ENCODE results near the gene ZNHIT3. TPM values are rescaled to one million over a fixed set of nuclear protein-coding genes. Genes with fewer than 3 reads are reported as not detected.

ZNHIT3 gene
- total and polyA plus RNA-seq, 10 donors, result 24.2 to 58.0 (median 36.0) TPM

GRCh38 chr17:36510636-36511035 lies 24.2 kb downstream of the ZNHIT3 start:
- WGBS, 5 donors, result 85 to 92% (median 89%) methylated on average over 5 to 14 of the region's 14 CpGs
- TF ChIP-seq CTCF (IDR thresholded peaks at IDR 0.05 in 8 of 11, conservative IDR thresholded peaks at IDR 0.05 in 3 of 11) (no peak), POLR2A (IDR thresholded peaks at IDR 0.05) (no peak), POLR2AphosphoS5 (IDR thresholded peaks at IDR 0.05) (peak in 1 of 3 donors; percentile 13)

GRCh38 chr17:36511216-36511615 lies 24.7 kb downstream of the ZNHIT3 start:
- H3K36me3 ChIP-seq, result peaks cover 0 to 97% (median 38%) of the 10 kb centered on the region in 6 donors
- TF ChIP-seq CTCF (IDR thresholded peaks at IDR 0.05 in 8 of 11, conservative IDR thresholded peaks at IDR 0.05 in 3 of 11), result no peak
- no peak overlapping the region for H3K4me3 ChIP-seq
- no peaks in the 10 kb centered on the region for H3K9me3 ChIP-seq
- H3K27me3 ChIP-seq (replicated peaks in 1 of 7), result no peaks in the 10 kb centered on the region
- intact Hi-C loops (cut with DNase I; ENCODE audit: low total_unique reads), result no loop called here
- 91 to 97% (median 92%) methylated on average over 6 of the region's 6 CpGs for WGBS, 5 donors
- no peak for DNase-seq
- H3K4me1 ChIP-seq, result no peaks in the 10 kb centered on the region
- no peak overlapping the region for H3K27ac ChIP-seq

More at GRCh38 chr17:36510636-36511035, 24.2 kb downstream of the ZNHIT3 start:
- intact Hi-C loops (cut with DNase I; ENCODE audit: low total_unique reads), result no loop called here
- H3K27me3 ChIP-seq (replicated peaks in 1 of 7), result no peaks in the 10 kb centered on the region
- no peak overlapping the region for H3K4me3 ChIP-seq
- H3K9me3 ChIP-seq, result no peaks in the 10 kb centered on the region
- no peaks in the 10 kb centered on the region for H3K4me1 ChIP-seq
- H3K27ac ChIP-seq, result no peak overlapping the region
- DNase-seq, result no peak
- peaks cover 0 to 97% (median 38%) of the 10 kb centered on the region in 6 donors for H3K36me3 ChIP-seq

- no peak for DNase-seq
- peaks cover 0 to 97% (median 28%) of the 10 kb centered on the region in 6 donors for H3K36me3 ChIP-seq
- TF ChIP-seq POLR2A (IDR thresholded peaks at IDR 0.05) (no peak), POLR2AphosphoS5 (IDR thresholded peaks at IDR 0.05) (no peak), CTCF (IDR thresholded peaks at IDR 0.05 in 8 of 11, conservative IDR thresholded peaks at IDR 0.05 in 3 of 11) (no peak)
- no peak overlapping the region for H3K4me3 ChIP-seq
- 90 to 97% (median 96%) methylated on average over 5 of the region's 5 CpGs for whole genome bisulfite sequencing, 5 donors
- no peaks in the 10 kb centered on the region for H3K4me1 ChIP-seq
- intact Hi-C loops (cut with DNase I; ENCODE audit: low total_unique reads), result no loop called here
- H3K27me3 ChIP-seq (replicated peaks in 1 of 7), result no peaks in the 10 kb centered on the region
- H3K27ac ChIP-seq, result no peak overlapping the region
- no peaks in the 10 kb centered on the region for H3K9me3 ChIP-seq
These were observed 26.2 kb downstream of the ZNHIT3 start for GRCh38 chr17:36512641-36513040.

GRCh38 chr17:36514856-36515255 lies 28.4 kb downstream of the ZNHIT3 start:
- DNase-seq, result no peak
- Histone ChIP-seq H3K4me1 (peaks cover 0 to 4% (median 0%) of the 10 kb centered on the region in 6 donors), H3K4me3 (no peak overlapping the region), H3K9me3 (no peaks in the 10 kb centered on the region), H3K27ac (no peak overlapping the region), H3K27me3 (replicated peaks in 1 of 7) (no peaks in the 10 kb centered on the region), H3K36me3 (peaks cover 0 to 89% (median 28%) of the 10 kb centered on the region in 6 donors)
- intact Hi-C loops (cut with DNase I; ENCODE audit: low total_unique reads), result no loop called here
- 95 to 98% (median 96%) methylated on average over 3 of the region's 3 CpGs for WGBS, 5 donors
- no peak for TF ChIP-seq CTCF (IDR thresholded peaks at IDR 0.05 in 8 of 11, conservative IDR thresholded peaks at IDR 0.05 in 3 of 11)
- TF ChIP-seq POLR2A (IDR thresholded peaks at IDR 0.05), result no peak
- no peak for TF ChIP-seq POLR2AphosphoS5 (IDR thresholded peaks at IDR 0.05)

All from spleen (tissue), 11 donors.